A549 treated with CpdA at 1 μM for 4 hours (cell line): ENCODE measurements around the gene SPATA31C2. TPM values are rescaled to one million over a fixed set of nuclear protein-coding genes. Genes with fewer than 3 reads are reported as not detected.

ENCODE experiments used
- total RNA-seq: library from RNA; stranded (reverse); fragments of 200-300 nt; extraction: Qiagen RNA extraction; gene quantifications from 5 replicates; pipeline ENCODE4 v1.2.3, GENCODE V29; 2022; ENCODE audit warnings: low read depth

SPATA31C2 gene
- total RNA-seq, result not detected in 5 replicates

GRCh38 chr9:88138375-88138774 lies at the start of gene SPATA31C2:
TSS of gene SPATA31C2 (minus strand) at chr9:88138475. CDS start at chr9:88138446, 29 bp downstream.

Other genes with a start within 250 kb of the SPATA31C2 start
- not detected in 5 replicates for gene SPATA31C1, start 220.5 kb downstream of the SPATA31C2 start, total RNA-seq
- gene CDK20, start 163.9 kb downstream of the SPATA31C2 start, total RNA-seq, result 8.5 to 9.2 TPM (median 8.6 TPM) in 5 replicates
- gene SPIN1, start 250.0 kb upstream of the SPATA31C2 start, total RNA-seq, result 33.0 to 43.2 TPM (median 38.5 TPM) in 5 replicates